OCI-LY7 (cell line): ENCODE results near the gene MPC1L. TPM values are rescaled to one million over a fixed set of nuclear protein-coding genes. Genes with fewer than 3 reads are reported as not detected.

ENCODE experiments used
- BruUV-seq: library from RNA; stranded (reverse); fragments of 400-500 nt; replicated peaks from 2 replicates; lab custom pipeline; 2021; lab: Mats Ljungman, UMichigan
- CTCF ChIA-PET: fragments of 300-600 bp; sonication (Branson Sonifier 250); formaldehyde crosslinking; loops from one replicate; lab custom pipeline; 2022; ENCODE audit warnings: antibody characterized with exemption; ENCODE audit not compliant: unreplicated experiment; lab: Charles Lee
- POLR2A ChIA-PET: fragments of 300-600 bp; sonication (Branson Sonifier 250); formaldehyde crosslinking; loops from one replicate; lab custom pipeline; 2022; ENCODE audit warnings: antibody characterized with exemption; lab: Charles Lee
- DNase-seq: peaks from one replicate; pipeline ENCODE4 v3.0.0-alpha.2; 2015; ENCODE audit warnings: low spot score
- H2AFZ ChIP-seq: fragments of 200-600 bp; sonication (generic), shearing (Covaris generic); 2 replicates; pipeline ENCODE4 v1.6.1; 2014; ENCODE audit warnings: mild to moderate bottlenecking, antibody characterized with exemption, low read length, moderate library complexity
- H3K27ac ChIP-seq: fragments of 200-600 bp; sonication (generic); 2 replicates; pipeline ENCODE4 v1.5.1; 2014; ENCODE audit warnings: mixed run types, low read depth, mild to moderate bottlenecking, moderate library complexity, low read length, inconsistent platforms; ENCODE audit not compliant: poor library complexity, severe bottlenecking
- H3K36me3 ChIP-seq: fragments of 200-600 bp; sonication (generic); 2 replicates; pipeline ENCODE4 v1.6.1; 2014; ENCODE audit warnings: mild to moderate bottlenecking, antibody characterized with exemption, low read length, moderate library complexity, mixed read lengths; ENCODE audit not compliant: insufficient read depth
- H3K4me1 ChIP-seq: fragments of 200-600 bp; sonication (generic); 2 replicates; pipeline ENCODE4 v1.5.1; 2014; ENCODE audit warnings: mild to moderate bottlenecking, low read length; ENCODE audit not compliant: insufficient read depth, poor library complexity, severe bottlenecking
- H3K4me2 ChIP-seq: fragments of 200-600 bp; sonication (generic); 2 replicates; pipeline ENCODE4 v1.6.1; 2014; ENCODE audit warnings: mild to moderate bottlenecking, low read length
- H3K4me3 ChIP-seq: fragments of 200-600 bp; sonication (generic); 2 replicates; pipeline ENCODE4 v1.5.1; 2014; ENCODE audit warnings: mild to moderate bottlenecking, low read depth, low read length; ENCODE audit not compliant: poor library complexity, severe bottlenecking
- H3K79me2 ChIP-seq: fragments of 200-600 bp; sonication (generic); 2 replicates; pipeline ENCODE4 v1.6.1; 2016; ENCODE audit warnings: low read depth, mild to moderate bottlenecking, low read length, moderate library complexity, mixed read lengths; ENCODE audit not compliant: insufficient read depth
- H3K9me2 ChIP-seq: fragments of 200-600 bp; sonication (generic); 2 replicates; pipeline ENCODE4 v1.6.1; 2016; ENCODE audit warnings: mild to moderate bottlenecking, low read length, mixed read lengths; ENCODE audit not compliant: insufficient read depth
- H3K9me3 ChIP-seq: fragments of 200-600 bp; sonication (generic); 2 replicates; pipeline ENCODE4 v1.6.1; 2014; ENCODE audit warnings: mild to moderate bottlenecking, mixed run types, low read length, mixed read lengths
- H4K20me1 ChIP-seq: fragments of 200-600 bp; sonication (generic); 2 replicates; pipeline ENCODE4 v1.6.1; 2014; ENCODE audit warnings: mild to moderate bottlenecking, antibody characterized with exemption, low read length, moderate library complexity, mixed read lengths; ENCODE audit not compliant: insufficient read depth
- EZH2phosphoT487 ChIP-seq: fragments of 200-600 bp; sonication (generic); IDR thresholded peaks from 2 replicates; pipeline ENCODE4 v1.6.1; 2018; ENCODE audit warnings: low read depth, borderline replicate concordance, mild to moderate bottlenecking, mixed run types, antibody characterized with exemption, low read length, moderate library complexity, mixed read lengths
- intact Hi-C: fragments of 100-400 bp; cut with micrococcal nuclease; formaldehyde crosslinking; loops from one replicate; pipeline ENCODE4 v1.10.0; 2022; ENCODE audit not compliant: unreplicated experiment
- total RNA-seq, 2 experiments: library from RNA; depleted of rRNA in 1 of 2; stranded (reverse); fragments of >200 nt in 1 of 2; shearing (Covaris generic) in 1 of 2; gene quantifications; 2 replicates each; pipeline ENCODE4 v1.2.3, GENCODE V29; 2014 to 2022
- TF ChIP-seq, protein P1 (sequence below): fragments of 200-600 bp; sonication (generic); conservative IDR thresholded peaks from 2 replicates; pipeline ENCODE4 v1.5.1; 2014; ENCODE audit warnings: mild to moderate bottlenecking, antibody characterized with exemption, low read length, moderate library complexity, mixed read lengths

MPC1L gene
- total RNA-seq, 2 experiments from 2014 or later: not detected

DNA sequence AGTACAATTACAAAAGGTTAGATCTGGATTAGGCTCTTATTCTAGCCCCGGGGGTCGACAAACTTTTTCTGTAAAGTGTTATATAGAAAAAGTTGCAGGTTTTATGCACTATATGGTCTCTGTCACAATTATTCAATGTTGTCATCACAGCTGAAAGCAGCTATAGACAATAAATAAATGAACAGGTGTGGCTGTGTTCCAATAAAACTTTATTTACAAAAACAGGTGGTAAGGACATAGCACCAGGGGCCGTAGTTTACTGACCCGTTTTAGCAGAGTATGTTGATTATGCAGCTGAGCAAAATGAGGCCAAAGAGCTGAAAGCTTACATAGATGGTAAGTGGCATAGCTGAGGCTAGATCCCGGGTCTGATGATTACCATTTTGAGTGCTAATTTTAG is 37.2 kb downstream of the MPC1L start:
- BruUV-seq: no TSS peak
- DNase-seq: no peak
- H4K20me1 ChIP-seq: no peaks in the 10 kb centered on the region
- H3K79me2 ChIP-seq: no peaks in the 10 kb centered on the region
- H3K4me1 ChIP-seq: no peaks in the 10 kb centered on the region
- no peak overlapping the region for H3K4me3 ChIP-seq
- POLR2A ChIA-PET: interaction anchor here (0.6 kb wide), 1 partner anchor 558 kb away, joined by 7 read pairs; no protein-coding TSS in a partner anchor
- no peaks in the 10 kb centered on the region for H3K9me2 ChIP-seq
- H3K36me3 ChIP-seq: peaks cover 54% of the 10 kb centered on the region
- no peak overlapping the region for H3K4me2 ChIP-seq
- no peaks in the 10 kb centered on the region for H3K9me3 ChIP-seq
- CTCF ChIA-PET: no interaction called here
- no peak overlapping the region for H2AFZ ChIP-seq
- intact Hi-C loops: no loop called here
- TF ChIP-seq EZH2phosphoT487: no peak
- TF ChIP-seq, protein P1, sequence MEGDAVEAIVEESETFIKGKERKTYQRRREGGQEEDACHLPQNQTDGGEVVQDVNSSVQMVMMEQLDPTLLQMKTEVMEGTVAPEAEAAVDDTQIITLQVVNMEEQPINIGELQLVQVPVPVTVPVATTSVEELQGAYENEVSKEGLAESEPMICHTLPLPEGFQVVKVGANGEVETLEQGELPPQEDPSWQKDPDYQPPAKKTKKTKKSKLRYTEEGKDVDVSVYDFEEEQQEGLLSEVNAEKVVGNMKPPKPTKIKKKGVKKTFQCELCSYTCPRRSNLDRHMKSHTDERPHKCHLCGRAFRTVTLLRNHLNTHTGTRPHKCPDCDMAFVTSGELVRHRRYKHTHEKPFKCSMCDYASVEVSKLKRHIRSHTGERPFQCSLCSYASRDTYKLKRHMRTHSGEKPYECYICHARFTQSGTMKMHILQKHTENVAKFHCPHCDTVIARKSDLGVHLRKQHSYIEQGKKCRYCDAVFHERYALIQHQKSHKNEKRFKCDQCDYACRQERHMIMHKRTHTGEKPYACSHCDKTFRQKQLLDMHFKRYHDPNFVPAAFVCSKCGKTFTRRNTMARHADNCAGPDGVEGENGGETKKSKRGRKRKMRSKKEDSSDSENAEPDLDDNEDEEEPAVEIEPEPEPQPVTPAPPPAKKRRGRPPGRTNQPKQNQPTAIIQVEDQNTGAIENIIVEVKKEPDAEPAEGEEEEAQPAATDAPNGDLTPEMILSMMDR: no peak
- no peak overlapping the region for H3K27ac ChIP-seq

GRCh38 chrX:40661489-40661888 is 38.3 kb downstream of the MPC1L start:
- no peak for DNase-seq
- TF ChIP-seq, protein P1: no peak
- TF ChIP-seq EZH2phosphoT487: no peak
- Histone ChIP-seq H3K4me2 (no peak overlapping the region), H3K4me3 (no peak overlapping the region), H3K27ac (no peak overlapping the region), H3K4me1 (no peaks in the 10 kb centered on the region), H3K9me2 (no peaks in the 10 kb centered on the region), H3K9me3 (no peaks in the 10 kb centered on the region), H3K79me2 (no peaks in the 10 kb centered on the region), H3K36me3 (peaks cover 56% of the 10 kb centered on the region), H4K20me1 (no peaks in the 10 kb centered on the region), H2AFZ (no peak overlapping the region)
- intact Hi-C loops: no loop called here
- no TSS peak for BruUV-seq
- ChIA-PET CTCF (no interaction called here), POLR2A (no interaction called here)

- TF ChIP-seq EZH2phosphoT487: no peak
- H3K79me2 ChIP-seq: no peaks in the 10 kb centered on the region
- H4K20me1 ChIP-seq: no peaks in the 10 kb centered on the region
- CTCF ChIA-PET: no interaction called here
- no peak for DNase-seq
- intact Hi-C loops: no loop called here
- H2AFZ ChIP-seq: no peak overlapping the region
- no peak overlapping the region for H3K4me2 ChIP-seq
- peaks cover 70% of the 10 kb centered on the region for H3K36me3 ChIP-seq
- no peaks in the 10 kb centered on the region for H3K9me2 ChIP-seq
- no peak overlapping the region for H3K4me3 ChIP-seq
- H3K27ac ChIP-seq: no peak overlapping the region
- H3K4me1 ChIP-seq: no peaks in the 10 kb centered on the region
- POLR2A ChIA-PET: no interaction called here
- no TSS peak for BruUV-seq
- H3K9me3 ChIP-seq: no peaks in the 10 kb centered on the region
Measured at GRCh38 chrX:40663078-40663740, 40.0 kb downstream of the MPC1L start.
